ENCODE measurements around the gene INPP5D.
"Not testable (repeated sequence)": the region's sequence is repeated elsewhere in the genome, so short reads cannot be mapped to it uniquely, and the experiment has no call there.

The INPP5D gene

DNA sequence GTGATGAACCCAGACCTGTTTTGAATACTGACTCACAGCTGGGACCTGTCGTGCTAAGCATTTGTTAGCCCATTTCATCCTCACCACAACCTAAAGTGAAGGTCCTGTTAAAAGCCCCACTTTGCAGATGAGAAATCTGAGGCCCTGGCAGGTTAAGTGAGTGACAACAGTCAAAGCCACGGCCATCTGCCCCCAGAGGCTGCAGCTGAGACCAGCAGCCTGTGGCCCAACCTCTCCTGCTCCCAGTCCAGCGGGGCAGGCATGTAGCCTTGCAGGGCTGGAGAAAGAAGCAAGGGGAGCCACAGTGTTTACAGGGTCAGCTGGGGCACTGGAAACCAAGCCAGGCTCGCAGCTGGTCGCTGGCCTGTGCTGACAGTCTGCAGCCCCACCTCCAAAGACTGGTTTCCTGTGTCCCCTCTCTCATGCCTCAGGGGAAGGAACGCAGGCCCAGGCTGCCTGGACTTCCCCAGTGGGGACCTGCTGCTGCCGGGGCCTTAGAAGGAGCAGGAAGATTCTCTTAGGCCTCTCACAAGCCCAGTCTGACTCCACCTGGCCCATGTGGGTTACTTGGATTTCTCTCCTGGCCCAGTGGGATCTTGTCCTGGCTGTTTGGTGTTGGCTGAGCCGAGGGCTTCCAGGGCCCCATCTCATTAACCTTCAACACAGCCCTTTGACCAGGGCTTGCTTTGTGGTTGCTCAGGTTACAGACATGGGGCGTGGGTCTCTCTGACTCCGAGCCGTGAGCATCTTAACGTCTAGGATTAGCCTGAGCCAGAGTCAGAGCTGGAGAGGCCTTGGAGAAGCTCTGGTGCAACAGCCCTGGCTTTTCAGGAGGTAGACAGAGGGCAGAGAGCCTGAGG is 1.7 kb downstream of the INPP5D start:
- no peak overlapping the region for H3K4me3 ChIP-seq (ENCODE audit: insufficient read depth, low read depth, low read length)
- 68 to 71% methylated on average over 12 of the region's 12 CpGs for WGBS, 2 experiments

DNA sequence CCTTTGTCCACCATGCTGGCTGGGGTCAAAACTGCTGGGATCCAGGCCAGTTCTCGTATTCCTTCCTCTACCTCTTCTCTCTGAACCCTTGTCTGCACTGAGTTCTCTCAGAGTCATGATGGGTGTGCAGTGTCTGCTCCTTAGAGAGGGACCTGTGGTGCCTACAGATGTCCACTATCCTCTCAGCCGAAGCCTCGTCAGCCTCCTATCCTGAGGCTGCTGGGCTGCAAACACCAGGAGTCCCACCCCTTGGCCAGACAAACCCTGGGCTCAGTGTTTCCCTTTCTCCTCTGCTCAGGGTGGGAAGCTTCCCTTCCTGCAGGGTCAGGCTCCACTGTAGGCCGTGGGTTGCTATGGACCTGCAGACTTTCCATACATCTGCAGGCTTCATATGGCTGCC is 2.3 kb downstream of the INPP5D start:
- Histone ChIP-seq H3K4me3 (ENCODE audit: insufficient read depth, low read depth, low read length) (no peak overlapping the region), H3K27ac (ENCODE audit: insufficient read depth, low read depth, low read length, poor library complexity, severe bottlenecking) (no peak overlapping the region), H3K36me3 (ENCODE audit: control insufficient read depth, insufficient read depth, low read length) (no peaks in the 10 kb centered on the region), H3K9me3 (ENCODE audit: control insufficient read depth, low read length) (no peaks in the 10 kb centered on the region), H3K4me1 (ENCODE audit: control insufficient read depth, insufficient read depth, low read length) (peaks cover 8% of the 10 kb centered on the region), H3K27me3 (ENCODE audit: control insufficient read depth, insufficient read depth, low read length, poor library complexity, severe bottlenecking) (no peaks in the 10 kb centered on the region)
- WGBS, 2 experiments, result 94 to 97% methylated on average over 4 of the region's 4 CpGs

More for the DNA sequence above, 1.7 kb downstream of the INPP5D start:
- Histone ChIP-seq H3K27ac (ENCODE audit: insufficient read depth, low read depth, low read length, poor library complexity, severe bottlenecking) (no peak overlapping the region), H3K4me1 (ENCODE audit: control insufficient read depth, insufficient read depth, low read length) (peaks cover 8% of the 10 kb centered on the region), H3K27me3 (ENCODE audit: control insufficient read depth, insufficient read depth, low read length, poor library complexity, severe bottlenecking) (no peaks in the 10 kb centered on the region), H3K36me3 (ENCODE audit: control insufficient read depth, insufficient read depth, low read length) (no peaks in the 10 kb centered on the region), H3K9me3 (ENCODE audit: control insufficient read depth, low read length) (no peaks in the 10 kb centered on the region)

DNA sequence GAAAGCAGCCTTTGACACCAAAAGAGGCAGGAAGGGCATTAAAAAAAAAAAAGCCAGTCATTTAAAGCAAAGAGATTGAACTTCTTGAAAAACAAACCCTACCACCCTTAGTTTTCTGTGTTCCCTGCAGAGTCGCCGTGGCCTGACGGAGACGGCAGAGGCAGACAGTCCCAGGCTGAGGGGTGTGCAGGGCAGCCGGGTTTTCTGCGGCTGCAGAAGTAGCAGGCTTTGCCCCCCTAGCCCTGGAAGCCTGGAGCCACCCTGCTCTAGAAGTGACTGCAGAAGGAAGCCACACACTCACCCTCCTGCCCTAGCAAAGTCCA is 2.8 kb downstream of the INPP5D start:
- Histone ChIP-seq H3K9me3 (ENCODE audit: control insufficient read depth, low read length) (no peaks in the 10 kb centered on the region), H3K27ac (ENCODE audit: insufficient read depth, low read depth, low read length, poor library complexity, severe bottlenecking) (no peak overlapping the region), H3K4me3 (ENCODE audit: insufficient read depth, low read depth, low read length) (no peak overlapping the region), H3K27me3 (ENCODE audit: control insufficient read depth, insufficient read depth, low read length, poor library complexity, severe bottlenecking) (no peaks in the 10 kb centered on the region), H3K36me3 (ENCODE audit: control insufficient read depth, insufficient read depth, low read length) (no peaks in the 10 kb centered on the region), H3K4me1 (ENCODE audit: control insufficient read depth, insufficient read depth, low read length) (peaks cover 8% of the 10 kb centered on the region)
- WGBS, 2 experiments, result 87 to 91% methylated on average over 6 of the region's 6 CpGs

DNA sequence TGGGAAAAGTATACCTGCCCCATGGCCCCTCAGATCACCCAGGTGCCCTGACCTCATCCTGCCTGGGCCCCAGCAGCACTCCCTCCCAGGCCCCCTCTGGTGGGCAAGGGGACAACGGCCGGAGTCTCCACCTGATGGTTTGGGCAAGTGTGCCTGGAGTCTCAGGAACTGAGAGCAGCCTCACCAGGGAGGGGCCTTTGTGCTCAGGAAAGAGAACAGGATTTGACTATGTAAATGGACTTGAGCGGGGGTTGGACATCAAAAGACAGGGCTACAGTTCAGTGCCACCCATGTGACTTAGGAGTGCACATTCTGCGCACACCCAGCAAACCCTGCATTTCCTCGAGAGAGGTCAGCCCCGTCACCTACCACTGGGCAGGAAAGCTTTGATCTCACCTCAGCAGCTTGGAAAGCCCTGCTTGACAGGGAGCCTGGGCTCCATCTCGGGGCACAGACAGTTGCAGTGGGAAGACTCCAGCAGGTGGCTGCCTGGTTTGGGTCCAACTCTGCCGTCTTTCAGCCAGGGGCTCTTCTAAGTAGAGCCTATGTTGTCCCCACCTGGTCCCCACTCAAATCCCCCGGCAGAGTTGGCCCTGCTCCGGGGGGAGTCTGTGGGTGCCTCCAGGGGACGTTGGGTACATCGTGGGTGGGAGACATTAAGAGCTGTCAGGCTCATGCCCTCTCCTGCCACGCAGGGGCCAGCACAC is 3.3 kb downstream of the INPP5D start:
- Histone ChIP-seq H3K27me3 (ENCODE audit: control insufficient read depth, insufficient read depth, low read length, poor library complexity, severe bottlenecking) (no peaks in the 10 kb centered on the region), H3K9me3 (ENCODE audit: control insufficient read depth, low read length) (no peaks in the 10 kb centered on the region), H3K4me3 (ENCODE audit: insufficient read depth, low read depth, low read length) (no peak overlapping the region), H3K36me3 (ENCODE audit: control insufficient read depth, insufficient read depth, low read length) (no peaks in the 10 kb centered on the region), H3K27ac (ENCODE audit: insufficient read depth, low read depth, low read length, poor library complexity, severe bottlenecking) (no peak overlapping the region), H3K4me1 (ENCODE audit: control insufficient read depth, insufficient read depth, low read length) (peaks cover 8% of the 10 kb centered on the region)
- WGBS, 2 experiments, result 85% methylated on average over 13 of the region's 13 CpGs

DNA sequence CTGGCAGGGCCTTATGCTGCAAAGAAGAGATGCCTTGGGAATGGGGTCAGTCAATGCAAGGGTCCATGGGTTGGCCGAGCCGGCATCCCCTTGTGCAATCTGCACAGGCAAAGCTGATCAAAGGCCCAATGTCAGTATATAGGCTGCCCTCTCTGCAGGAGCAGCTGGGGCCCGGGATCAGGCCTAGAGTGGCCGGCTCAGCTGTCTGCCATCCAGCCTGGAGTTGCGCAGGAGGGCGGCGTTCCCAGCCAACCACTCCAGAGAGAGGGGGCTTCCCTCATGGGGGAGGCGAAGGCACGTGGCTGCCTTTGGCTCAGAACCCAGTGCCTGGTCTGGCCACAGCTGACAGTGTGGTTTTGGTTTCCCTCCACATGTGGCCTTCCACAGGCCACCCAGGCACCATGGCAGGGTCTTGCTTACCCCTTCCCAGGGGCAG is 3.9 kb downstream of the INPP5D start:
- WGBS, 2 experiments, result 93% methylated on average over 9 of the region's 9 CpGs
- no peaks in the 10 kb centered on the region for H3K27me3 ChIP-seq (ENCODE audit: control insufficient read depth, insufficient read depth, low read length, poor library complexity, severe bottlenecking)
- peaks cover 8% of the 10 kb centered on the region for H3K4me1 ChIP-seq (ENCODE audit: control insufficient read depth, insufficient read depth, low read length)
- H3K4me3 ChIP-seq (ENCODE audit: insufficient read depth, low read depth, low read length), result no peak overlapping the region
- H3K27ac ChIP-seq (ENCODE audit: insufficient read depth, low read depth, low read length, poor library complexity, severe bottlenecking), result no peak overlapping the region
- H3K36me3 ChIP-seq (ENCODE audit: control insufficient read depth, insufficient read depth, low read length), result no peaks in the 10 kb centered on the region
- H3K9me3 ChIP-seq (ENCODE audit: control insufficient read depth, low read length), result no peaks in the 10 kb centered on the region

DNA sequence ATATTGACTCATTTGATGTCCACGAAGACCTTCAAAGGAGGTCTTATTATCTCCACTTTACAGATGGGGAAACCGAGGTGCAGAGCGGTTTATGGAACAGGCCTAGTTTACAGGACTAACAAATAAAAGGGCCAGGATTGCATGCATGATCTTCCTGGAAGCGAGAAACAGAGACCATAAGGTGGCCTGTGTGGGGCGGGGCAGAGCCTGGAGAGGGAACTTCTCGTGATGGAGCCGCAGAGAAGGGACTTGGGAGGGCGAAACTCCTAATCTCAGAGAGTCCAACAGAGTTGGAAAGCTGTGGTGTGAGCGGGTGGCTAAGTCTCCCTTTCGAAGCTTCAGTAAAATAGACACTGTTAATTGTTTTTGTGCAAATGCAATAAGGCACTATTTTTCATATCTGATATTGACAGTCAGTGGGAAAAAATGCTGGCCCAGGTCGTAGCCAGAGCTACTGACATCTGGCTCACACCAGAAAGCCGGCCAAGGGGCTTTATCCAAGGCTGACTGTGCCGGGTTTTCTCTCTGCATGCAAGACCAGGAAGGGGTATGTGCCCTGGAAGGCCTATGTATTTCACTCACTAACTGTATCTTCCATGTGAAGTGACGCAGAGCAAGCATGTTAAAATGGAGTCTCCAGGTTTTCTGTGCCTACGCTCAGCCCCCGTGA is 4.5 kb downstream of the INPP5D start:
- H3K4me1 ChIP-seq (ENCODE audit: control insufficient read depth, insufficient read depth, low read length), result peaks cover 8% of the 10 kb centered on the region
- H3K27ac ChIP-seq (ENCODE audit: insufficient read depth, low read depth, low read length, poor library complexity, severe bottlenecking), result no peak overlapping the region
- WGBS, 2 experiments, result 91 to 93% methylated on average over 16 of the region's 16 CpGs
- no peaks in the 10 kb centered on the region for H3K36me3 ChIP-seq (ENCODE audit: control insufficient read depth, insufficient read depth, low read length)
- no peaks in the 10 kb centered on the region for H3K27me3 ChIP-seq (ENCODE audit: control insufficient read depth, insufficient read depth, low read length, poor library complexity, severe bottlenecking)
- H3K9me3 ChIP-seq (ENCODE audit: control insufficient read depth, low read length), result no peaks in the 10 kb centered on the region
- H3K4me3 ChIP-seq (ENCODE audit: insufficient read depth, low read depth, low read length), result no peak overlapping the region

DNA sequence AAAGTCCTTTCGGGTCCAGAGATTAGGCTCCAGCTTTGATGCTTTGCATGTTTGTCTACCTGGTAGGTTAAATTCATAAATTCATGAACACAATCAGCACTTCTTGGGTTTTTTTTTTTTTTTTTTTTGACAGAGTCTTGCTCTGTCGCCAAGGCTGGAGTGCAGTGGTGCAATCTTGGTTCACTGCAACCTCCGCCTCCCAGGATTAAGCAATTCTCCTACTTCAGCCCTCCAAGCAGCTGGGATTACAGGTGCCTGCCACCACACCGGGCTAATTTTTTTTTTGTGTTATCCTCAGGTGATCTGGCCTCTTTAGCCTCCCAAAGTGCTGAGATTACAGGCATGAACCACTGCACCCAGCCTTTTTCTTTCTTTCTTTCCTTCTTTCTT is 5.1 kb downstream of the INPP5D start:
- not testable (repeated sequence) for H3K27me3 ChIP-seq (ENCODE audit: control insufficient read depth, insufficient read depth, low read length, poor library complexity, severe bottlenecking); H3K27ac ChIP-seq (ENCODE audit: insufficient read depth, low read depth, low read length, poor library complexity, severe bottlenecking); H3K36me3 ChIP-seq (ENCODE audit: control insufficient read depth, insufficient read depth, low read length); H3K9me3 ChIP-seq (ENCODE audit: control insufficient read depth, low read length); H3K4me1 ChIP-seq (ENCODE audit: control insufficient read depth, insufficient read depth, low read length); H3K4me3 ChIP-seq (ENCODE audit: insufficient read depth, low read depth, low read length)
- 94 to 96% methylated on average over 4 of the region's 4 CpGs for WGBS, 2 experiments

DNA sequence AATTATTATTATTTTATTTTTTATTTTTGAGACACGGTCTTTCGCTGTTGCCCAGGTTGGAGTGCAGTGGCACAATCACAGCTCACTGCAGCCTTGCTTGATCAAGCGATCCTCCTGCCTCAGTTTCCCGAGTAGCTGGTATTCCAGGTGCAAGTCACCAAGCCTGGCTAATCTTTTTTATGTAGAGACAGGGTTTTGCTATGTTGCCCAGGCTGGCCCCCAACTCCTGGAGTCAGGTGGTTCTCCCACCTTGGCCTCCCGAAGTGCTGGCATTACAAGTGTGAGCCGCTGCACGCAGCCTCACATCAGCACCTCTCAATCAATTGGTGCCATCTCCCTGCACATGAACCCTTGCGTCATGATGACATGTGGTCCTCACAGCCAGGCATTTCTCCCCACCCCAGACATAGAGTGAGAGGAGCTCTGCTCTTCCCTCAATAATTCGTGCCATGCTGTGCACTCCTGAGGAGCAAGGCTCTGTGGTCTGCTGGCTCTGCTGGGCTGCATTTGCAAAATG is 5.9 kb downstream of the INPP5D start:
- WGBS, 2 experiments, result 93 to 96% methylated on average over 9 of the region's 9 CpGs
- H3K27ac ChIP-seq (ENCODE audit: insufficient read depth, low read depth, low read length, poor library complexity, severe bottlenecking), result no peak overlapping the region
- no peak overlapping the region for H3K4me3 ChIP-seq (ENCODE audit: insufficient read depth, low read depth, low read length)
- H3K4me1 ChIP-seq (ENCODE audit: control insufficient read depth, insufficient read depth, low read length), result peaks cover 7% of the 10 kb centered on the region
- H3K36me3 ChIP-seq (ENCODE audit: control insufficient read depth, insufficient read depth, low read length), result no peaks in the 10 kb centered on the region
- H3K27me3 ChIP-seq (ENCODE audit: control insufficient read depth, insufficient read depth, low read length, poor library complexity, severe bottlenecking), result no peaks in the 10 kb centered on the region
- H3K9me3 ChIP-seq (ENCODE audit: control insufficient read depth, low read length), result no peaks in the 10 kb centered on the region

DNA sequence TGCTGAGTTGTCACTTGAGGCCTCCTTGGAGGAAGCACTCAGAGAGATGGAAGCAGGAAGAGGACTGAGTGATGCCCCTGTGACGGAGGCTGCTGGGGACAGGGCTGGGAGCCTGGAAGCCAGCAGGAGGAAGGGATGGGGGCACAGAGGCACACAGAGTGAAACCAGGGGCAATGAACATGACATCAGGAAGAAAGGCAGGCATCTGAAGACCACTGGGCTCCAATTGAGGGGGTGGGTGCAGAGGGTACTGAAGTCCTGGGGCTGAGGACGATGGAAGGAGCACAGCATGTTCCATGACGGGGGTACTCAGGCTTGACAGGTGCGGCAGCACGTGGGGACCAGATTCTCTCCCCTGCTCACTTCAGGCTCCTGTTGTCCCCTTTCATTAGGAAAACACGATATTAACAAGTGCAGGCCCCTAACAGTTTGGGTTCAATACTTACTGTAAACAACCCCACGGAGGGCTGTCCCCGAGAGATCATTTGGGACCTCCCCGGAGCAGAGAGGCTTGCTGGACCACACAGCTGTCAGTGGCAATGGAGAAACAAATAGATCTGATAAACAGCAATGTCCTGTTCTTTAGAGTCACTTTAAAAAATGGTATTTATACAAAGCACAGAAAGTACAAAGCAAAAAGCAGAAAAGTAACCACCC is 8.7 kb downstream of the INPP5D start:
- no peaks in the 10 kb centered on the region for H3K27me3 ChIP-seq (ENCODE audit: control insufficient read depth, insufficient read depth, low read length, poor library complexity, severe bottlenecking)
- no peaks in the 10 kb centered on the region for H3K9me3 ChIP-seq (ENCODE audit: control insufficient read depth, low read length)
- no peaks in the 10 kb centered on the region for H3K36me3 ChIP-seq (ENCODE audit: control insufficient read depth, insufficient read depth, low read length)
- H3K4me3 ChIP-seq (ENCODE audit: insufficient read depth, low read depth, low read length), result no peak overlapping the region
- WGBS, 2 experiments, result 82 to 83% methylated on average over 9 of the region's 9 CpGs
- H3K27ac ChIP-seq (ENCODE audit: insufficient read depth, low read depth, low read length, poor library complexity, severe bottlenecking), result no peak overlapping the region
- H3K4me1 ChIP-seq (ENCODE audit: control insufficient read depth, insufficient read depth, low read length), result peaks cover 4% of the 10 kb centered on the region

DNA sequence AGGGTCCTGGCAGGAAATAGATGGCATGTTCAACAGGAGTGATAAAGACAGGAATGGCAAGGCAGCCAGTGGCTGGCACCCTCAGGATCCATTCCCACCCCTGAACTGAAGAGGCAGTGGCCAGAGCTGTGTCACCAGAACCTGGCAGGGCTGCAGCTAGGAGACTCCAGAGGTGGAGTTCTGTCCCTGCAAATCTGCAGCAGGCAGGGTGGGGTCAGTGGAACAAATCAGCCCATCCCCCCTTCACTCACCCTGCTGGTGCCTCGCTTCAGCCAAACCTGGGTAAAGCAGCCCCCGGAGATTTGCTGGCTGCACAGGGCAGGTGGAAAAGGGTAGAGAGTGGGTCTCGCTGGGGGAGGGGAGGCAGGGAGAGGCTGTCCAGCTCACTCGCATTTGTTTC is 12.7 kb downstream of the INPP5D start:
- H3K4me3 ChIP-seq (ENCODE audit: insufficient read depth, low read depth, low read length), result no peak overlapping the region
- H3K27me3 ChIP-seq (ENCODE audit: control insufficient read depth, insufficient read depth, low read length, poor library complexity, severe bottlenecking), result no peaks in the 10 kb centered on the region
- H3K4me1 ChIP-seq (ENCODE audit: control insufficient read depth, insufficient read depth, low read length), result peaks cover 16% of the 10 kb centered on the region
- H3K36me3 ChIP-seq (ENCODE audit: control insufficient read depth, insufficient read depth, low read length), result no peaks in the 10 kb centered on the region
- no peaks in the 10 kb centered on the region for H3K9me3 ChIP-seq (ENCODE audit: control insufficient read depth, low read length)
- WGBS, 2 experiments, result 73 to 77% methylated on average over 4 of the region's 4 CpGs
- H3K27ac ChIP-seq (ENCODE audit: insufficient read depth, low read depth, low read length, poor library complexity, severe bottlenecking), result no peak overlapping the region

All from ectodermal cell (in vitro differentiated cells).